Activated naive CD8-positive, alpha-beta T cell treated with anti-CD3 and anti-CD28 coated beads, Interleukin-2, amount 50 U/mL, for 16 hours (primary cell): Measurements from ENCODE around the gene RAB30.
"Not testable (repeated sequence)": the region's sequence is repeated elsewhere in the genome, so short reads cannot be mapped to it uniquely, and the experiment has no call there.

ENCODE experiments used
- DNase-seq: peaks from one replicate; pipeline ENCODE4 v3.0.0-alpha.2; 2020; ENCODE audit warnings: low read depth, low spot score

RAB30 gene

GRCh38 chr11:82944198-82944597 is 127.5 kb downstream of the RAB30 start:
- no peak for DNase-seq

GRCh38 chr11:82943430-82943829 is 128.3 kb downstream of the RAB30 start:
- DNase-seq = not testable (repeated sequence)

GRCh38 chr11:82942376-82942775 is 129.3 kb downstream of the RAB30 start:
- DNase-seq = no peak

- DNase-seq = no peak
These were observed 132.2 kb downstream of the RAB30 start for GRCh38 chr11:82939456-82939855.

- no peak for DNase-seq
These were observed 134.1 kb downstream of the RAB30 start for GRCh38 chr11:82937554-82937953.

GRCh38 chr11:82936261-82936660 is 135.4 kb downstream of the RAB30 start:
- DNase-seq = no peak

- no peak for DNase-seq
These were observed 139.1 kb downstream of the RAB30 start for GRCh38 chr11:82932564-82932963.

- DNase-seq = no peak
These were observed 141.0 kb downstream of the RAB30 start for GRCh38 chr11:82930734-82931133.

- no peak for DNase-seq
These were observed 141.5 kb downstream of the RAB30 start for GRCh38 chr11:82930229-82930628.

GRCh38 chr11:82929121-82929520 is 142.6 kb downstream of the RAB30 start:
- DNase-seq = no peak

GRCh38 chr11:82927264-82927880 is 144.3 kb downstream of the RAB30 start:
- DNase-seq = no peak

GRCh38 chr11:82924522-82925224 is 147.0 kb downstream of the RAB30 start:
- DNase-seq = no peak
